OCI-LY3 (cell line): ENCODE measurements around the gene NUDT15.

Source experiments
- H2AFZ ChIP-seq: fragments of 200-600, 300-600 bp; shearing (Covaris generic); 2 replicates; pipeline ENCODE4 v1.6.0; 2014; ENCODE audit warnings: antibody characterized with exemption, low read depth, low read length
- H3K27ac ChIP-seq: fragments of 200-600, 300-600 bp; sonication (generic); 2 replicates; pipeline ENCODE4 v1.5.1; 2014; ENCODE audit warnings: mild to moderate bottlenecking, low read length, moderate library complexity, mixed read lengths
- H3K27me3 ChIP-seq: fragments of 200-600, 300-600 bp; sonication (generic); 2 replicates; pipeline ENCODE4 v1.6.1; 2014; ENCODE audit warnings: low read depth, low read length, mixed read lengths
- H3K36me3 ChIP-seq: fragments of 200-600, 300-600 bp; sonication (generic); replicated peaks from 2 replicates; pipeline ENCODE3; 2014; ENCODE audit warnings: low read depth, low read length, mixed read lengths
- H3K4me1 ChIP-seq: fragments of 300-600, 200-600 bp; sonication (generic); 2 replicates; pipeline ENCODE4 v1.6.1; 2014; ENCODE audit warnings: low read length, mixed read lengths
- H3K4me2 ChIP-seq: fragments of 200-600, 300-600 bp; sonication (generic); 2 replicates; pipeline ENCODE4 v1.6.1; 2014; ENCODE audit warnings: low read length, mixed read lengths
- H3K4me3 ChIP-seq: fragments of 300-600, 200-600 bp; sonication (generic); 2 replicates; pipeline ENCODE4 v1.5.1; 2014; ENCODE audit warnings: antibody characterized with exemption, mild to moderate bottlenecking, low read length, moderate library complexity
- H3K79me2 ChIP-seq: fragments of 300-600, 200-600 bp; shearing (Covaris generic); 2 replicates; pipeline ENCODE4 v1.6.1; 2014; ENCODE audit warnings: mild to moderate bottlenecking, low read length, mixed read lengths
- H3K9ac ChIP-seq: fragments of 300-600, 200-600 bp; shearing (Covaris generic); 2 replicates; pipeline ENCODE4 v1.6.0; 2014; ENCODE audit warnings: mild to moderate bottlenecking, low read length, moderate library complexity
- H3K9me3 ChIP-seq: fragments of 200-600, 300-600 bp; shearing (Covaris generic); 2 replicates; pipeline ENCODE4 v1.6.1; 2014; ENCODE audit warnings: low read length, mixed read lengths; ENCODE audit not compliant: insufficient read depth
- H4K20me1 ChIP-seq: fragments of 200-600, 300-600 bp; sonication (generic); 2 replicates; pipeline ENCODE4 v1.6.1; 2016; ENCODE audit warnings: low read length, mixed read lengths; ENCODE audit not compliant: insufficient read depth
- EZH2phosphoT487 ChIP-seq: fragments of 200-600 bp; shearing (Covaris generic); IDR thresholded peaks from 2 replicates; pipeline ENCODE4 v1.6.1; 2018; ENCODE audit warnings: antibody characterized with exemption, mixed run types, low read depth
- TF ChIP-seq, protein P1 (sequence below): fragments of 200-600, 300-600 bp; sonication (generic); IDR thresholded peaks from 2 replicates; pipeline ENCODE4 v1.5.1; 2014; ENCODE audit warnings: antibody characterized with exemption, low read length, low read depth

Gene NUDT15

DNA sequence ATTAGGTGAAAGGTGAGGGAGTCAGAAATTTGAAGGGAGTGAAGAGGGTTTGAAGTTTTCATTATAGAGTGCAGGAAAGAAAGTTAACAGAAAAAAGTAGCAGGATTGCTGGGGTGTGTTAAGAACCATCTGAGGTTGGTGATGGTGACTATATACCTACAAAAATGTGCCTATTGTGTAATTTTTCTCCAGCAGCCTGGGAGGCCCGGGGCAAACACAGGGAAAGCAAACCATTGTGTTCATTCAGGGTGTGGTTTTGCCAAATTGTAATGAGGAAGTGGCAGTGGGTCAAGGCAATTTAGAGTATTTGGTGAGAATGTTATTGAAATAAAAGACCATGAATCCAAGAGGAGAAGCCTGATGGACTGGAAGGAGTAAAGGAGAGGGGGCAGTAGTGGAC lies 28.2 kb upstream of the NUDT15 start:
- Histone ChIP-seq H3K79me2 (no peaks in the 10 kb centered on the region), H3K27ac (no peak overlapping the region), H3K4me3 (no peak overlapping the region)

DNA sequence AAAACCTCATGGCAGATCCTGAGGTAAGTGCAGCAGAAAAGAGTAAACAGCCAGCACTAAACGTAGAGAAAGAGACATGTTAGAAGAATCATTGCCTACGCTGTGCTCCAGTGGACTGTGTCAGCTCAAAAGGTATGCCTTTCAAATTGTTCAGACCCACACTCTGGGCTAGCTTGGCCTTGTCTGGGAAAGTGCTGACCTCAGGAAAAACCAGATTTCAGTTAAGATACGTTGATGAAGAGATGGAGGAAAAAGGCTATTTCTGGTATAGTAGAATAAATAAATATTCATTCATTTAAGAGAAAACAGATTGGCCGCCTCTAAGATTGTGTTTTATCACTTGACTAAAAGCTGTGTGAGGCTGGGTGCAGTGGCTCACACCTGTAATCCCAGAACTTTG lies 26.8 kb upstream of the NUDT15 start:
- Histone ChIP-seq H3K36me3 (peaks cover 3% of the 10 kb centered on the region), H3K9ac (no peak overlapping the region), H4K20me1 (no peaks in the 10 kb centered on the region), H3K9me3 (no peaks in the 10 kb centered on the region), H3K4me1 (no peaks in the 10 kb centered on the region), H3K4me2 (no peak overlapping the region), H3K79me2 (no peaks in the 10 kb centered on the region), H3K27ac (no peak overlapping the region), H3K4me3 (no peak overlapping the region), H3K27me3 (no peaks in the 10 kb centered on the region), H2AFZ (no peak overlapping the region)
- TF ChIP-seq EZH2phosphoT487: no peak
- TF ChIP-seq, protein P1, sequence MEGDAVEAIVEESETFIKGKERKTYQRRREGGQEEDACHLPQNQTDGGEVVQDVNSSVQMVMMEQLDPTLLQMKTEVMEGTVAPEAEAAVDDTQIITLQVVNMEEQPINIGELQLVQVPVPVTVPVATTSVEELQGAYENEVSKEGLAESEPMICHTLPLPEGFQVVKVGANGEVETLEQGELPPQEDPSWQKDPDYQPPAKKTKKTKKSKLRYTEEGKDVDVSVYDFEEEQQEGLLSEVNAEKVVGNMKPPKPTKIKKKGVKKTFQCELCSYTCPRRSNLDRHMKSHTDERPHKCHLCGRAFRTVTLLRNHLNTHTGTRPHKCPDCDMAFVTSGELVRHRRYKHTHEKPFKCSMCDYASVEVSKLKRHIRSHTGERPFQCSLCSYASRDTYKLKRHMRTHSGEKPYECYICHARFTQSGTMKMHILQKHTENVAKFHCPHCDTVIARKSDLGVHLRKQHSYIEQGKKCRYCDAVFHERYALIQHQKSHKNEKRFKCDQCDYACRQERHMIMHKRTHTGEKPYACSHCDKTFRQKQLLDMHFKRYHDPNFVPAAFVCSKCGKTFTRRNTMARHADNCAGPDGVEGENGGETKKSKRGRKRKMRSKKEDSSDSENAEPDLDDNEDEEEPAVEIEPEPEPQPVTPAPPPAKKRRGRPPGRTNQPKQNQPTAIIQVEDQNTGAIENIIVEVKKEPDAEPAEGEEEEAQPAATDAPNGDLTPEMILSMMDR: no peak

More for the DNA sequence above, 28.2 kb upstream of the NUDT15 start:
- no peak overlapping the region for H3K4me2 ChIP-seq
- H3K36me3 ChIP-seq: peaks cover 3% of the 10 kb centered on the region
- no peaks in the 10 kb centered on the region for H3K27me3 ChIP-seq
- no peak overlapping the region for H2AFZ ChIP-seq
- H3K9me3 ChIP-seq: no peaks in the 10 kb centered on the region
- no peaks in the 10 kb centered on the region for H3K4me1 ChIP-seq
- no peaks in the 10 kb centered on the region for H4K20me1 ChIP-seq
- no peak overlapping the region for H3K9ac ChIP-seq
- TF ChIP-seq, protein P1: no peak
- no peak for TF ChIP-seq EZH2phosphoT487

DNA sequence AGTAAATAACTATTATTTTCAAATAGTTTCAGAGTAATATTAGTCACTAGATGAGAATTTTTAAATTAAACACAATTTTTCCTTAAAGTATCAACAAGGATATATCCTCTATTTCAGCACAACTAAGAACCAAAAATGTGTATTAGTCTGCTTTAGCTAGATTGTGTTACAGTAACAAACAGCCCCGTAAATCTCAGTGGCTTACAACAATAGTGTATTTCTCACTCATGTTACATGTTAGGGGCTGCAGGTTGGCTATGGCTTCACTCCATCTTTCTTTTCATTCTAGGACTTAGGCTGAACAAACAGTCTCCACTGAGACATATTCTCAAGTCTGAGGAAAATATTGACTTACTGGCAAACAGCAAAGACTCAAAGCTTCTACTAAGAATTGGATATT lies 24.9 kb upstream of the NUDT15 start:
- H3K4me1 ChIP-seq: no peaks in the 10 kb centered on the region
- H3K4me2 ChIP-seq: no peak overlapping the region
- H3K27me3 ChIP-seq: no peaks in the 10 kb centered on the region
- H3K79me2 ChIP-seq: no peaks in the 10 kb centered on the region
- peaks cover 3% of the 10 kb centered on the region for H3K36me3 ChIP-seq
- no peak overlapping the region for H3K9ac ChIP-seq
- H3K4me3 ChIP-seq: no peak overlapping the region
- no peaks in the 10 kb centered on the region for H3K9me3 ChIP-seq
- H3K27ac ChIP-seq: no peak overlapping the region
- no peak for TF ChIP-seq EZH2phosphoT487
- TF ChIP-seq, protein P1: no peak
- no peak overlapping the region for H2AFZ ChIP-seq
- H4K20me1 ChIP-seq: no peaks in the 10 kb centered on the region

DNA sequence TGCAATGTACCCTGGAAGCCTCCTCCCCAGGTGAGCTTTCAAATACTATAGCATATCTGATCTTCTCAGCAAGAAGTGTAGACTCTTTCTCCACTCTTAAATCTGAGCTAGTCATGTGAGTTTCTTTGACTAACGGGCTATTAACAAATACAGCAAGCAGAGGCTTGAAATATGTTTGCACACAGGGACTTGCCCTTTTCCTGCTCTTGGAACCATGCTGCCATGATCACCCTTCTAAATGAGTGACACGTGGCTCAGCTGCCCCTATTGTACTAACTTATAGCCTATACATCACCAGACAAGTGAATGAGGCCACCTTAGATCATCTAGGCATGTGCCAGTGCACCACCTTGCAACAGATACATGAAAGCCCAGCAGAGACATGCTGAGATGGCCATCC lies 23.2 kb upstream of the NUDT15 start:
- no peak overlapping the region for H3K9ac ChIP-seq
- TF ChIP-seq, protein P1: no peak
- no peak for TF ChIP-seq EZH2phosphoT487
- H3K4me1 ChIP-seq: no peaks in the 10 kb centered on the region
- H3K4me3 ChIP-seq: no peak overlapping the region
- no peak overlapping the region for H2AFZ ChIP-seq
- H3K27me3 ChIP-seq: no peaks in the 10 kb centered on the region
- H4K20me1 ChIP-seq: no peaks in the 10 kb centered on the region
- no peaks in the 10 kb centered on the region for H3K9me3 ChIP-seq
- no peaks in the 10 kb centered on the region for H3K79me2 ChIP-seq
- peaks cover 3% of the 10 kb centered on the region for H3K36me3 ChIP-seq
- no peak overlapping the region for H3K27ac ChIP-seq
- H3K4me2 ChIP-seq: no peak overlapping the region
